ENCODE data around the gene SCARB2.

DNA sequence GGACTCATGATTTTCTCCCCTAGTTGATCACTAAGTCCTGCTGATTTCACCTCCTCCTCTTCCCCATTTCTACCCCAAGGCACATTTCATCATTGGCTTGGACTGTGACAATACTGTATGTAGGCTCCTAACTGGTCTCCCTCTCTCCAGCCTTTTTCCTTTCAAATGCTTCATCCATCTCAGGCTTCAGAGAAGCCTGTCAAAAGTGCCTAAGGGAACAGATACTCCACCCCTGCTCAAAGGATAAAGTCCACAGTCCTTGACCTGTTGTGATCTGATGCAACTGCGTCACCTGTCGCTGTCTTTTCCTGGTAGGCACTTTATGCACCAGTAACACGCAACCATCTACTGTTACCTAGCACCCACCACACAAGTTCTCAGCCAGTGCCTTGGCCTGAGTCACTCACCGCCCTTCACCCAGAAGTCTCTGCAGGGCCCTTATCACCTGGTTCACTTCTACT lies 12.8 kb downstream of the SCARB2 start:
- TF ChIP-seq, protein P1, sequence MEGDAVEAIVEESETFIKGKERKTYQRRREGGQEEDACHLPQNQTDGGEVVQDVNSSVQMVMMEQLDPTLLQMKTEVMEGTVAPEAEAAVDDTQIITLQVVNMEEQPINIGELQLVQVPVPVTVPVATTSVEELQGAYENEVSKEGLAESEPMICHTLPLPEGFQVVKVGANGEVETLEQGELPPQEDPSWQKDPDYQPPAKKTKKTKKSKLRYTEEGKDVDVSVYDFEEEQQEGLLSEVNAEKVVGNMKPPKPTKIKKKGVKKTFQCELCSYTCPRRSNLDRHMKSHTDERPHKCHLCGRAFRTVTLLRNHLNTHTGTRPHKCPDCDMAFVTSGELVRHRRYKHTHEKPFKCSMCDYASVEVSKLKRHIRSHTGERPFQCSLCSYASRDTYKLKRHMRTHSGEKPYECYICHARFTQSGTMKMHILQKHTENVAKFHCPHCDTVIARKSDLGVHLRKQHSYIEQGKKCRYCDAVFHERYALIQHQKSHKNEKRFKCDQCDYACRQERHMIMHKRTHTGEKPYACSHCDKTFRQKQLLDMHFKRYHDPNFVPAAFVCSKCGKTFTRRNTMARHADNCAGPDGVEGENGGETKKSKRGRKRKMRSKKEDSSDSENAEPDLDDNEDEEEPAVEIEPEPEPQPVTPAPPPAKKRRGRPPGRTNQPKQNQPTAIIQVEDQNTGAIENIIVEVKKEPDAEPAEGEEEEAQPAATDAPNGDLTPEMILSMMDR (IDR thresholded peaks at IDR 0.05 in 2 of 3, conservative IDR thresholded peaks at IDR 0.05 in 1 of 3; ENCODE audit: borderline replicate concordance in 1 of 3, insufficient read depth in 1 of 3, low read depth in 2 of 3, low read length in 2 of 3) = no peak
- TF ChIP-seq POLR2AphosphoS5 (IDR thresholded peaks at IDR 0.05; ENCODE audit: low read depth, low read length) (no peak), ELF1 (IDR thresholded peaks at IDR 0.05; ENCODE audit: borderline replicate concordance, low read depth) (no peak)

Data from HCT116 (cell line).